HepG2 (cell line): ENCODE measurements around the gene TSC22D4. TPM values are rescaled to one million over a fixed set of nuclear protein-coding genes. Genes with fewer than 3 reads are reported as not detected.
A peak's percentile ranks its signal among the peaks of the same experiment; 100 is the strongest.

Experiments used
- CBX5 ChIP-seq: sonication (generic); formaldehyde crosslinking; IDR thresholded peaks from 2 replicates; pipeline ENCODE4 v1.4.0; 2020; ENCODE audit warnings: missing genetic modification reagents, borderline replicate concordance
- CCDC6 ChIP-seq: sonication (generic); formaldehyde crosslinking; IDR thresholded peaks from 2 replicates; pipeline ENCODE4 v1.8.1; 2022; ENCODE audit warnings: mild to moderate bottlenecking, missing genetic modification reagents, moderate library complexity
- IRF2 ChIP-seq: IDR thresholded peaks from 2 replicates; pipeline ENCODE4 v1.6.1; 2018; ENCODE audit warnings: missing genetic modification reagents, missing compliant biosample characterization
- MED1 ChIP-seq: sonication (generic); formaldehyde crosslinking; IDR thresholded peaks from 2 replicates; pipeline ENCODE4 v1.4.0; 2020; ENCODE audit warnings: missing genetic modification reagents
- SNAPC2 ChIP-seq: sonication (generic); formaldehyde crosslinking; IDR thresholded peaks from 2 replicates; pipeline ENCODE4 v1.8.1; 2022; ENCODE audit warnings: mild to moderate bottlenecking, missing genetic modification reagents
- SRSF9 ChIP-seq: fragments of 200-400 bp; formaldehyde crosslinking; IDR thresholded peaks from 2 replicates; pipeline ENCODE4 v1.6.1; 2018; ENCODE audit warnings: borderline replicate concordance, mild to moderate bottlenecking, low read depth, low read length; ENCODE audit not compliant: insufficient read depth, poor library complexity, severe bottlenecking
- STAT5B ChIP-seq: sonication (generic); formaldehyde crosslinking; IDR thresholded peaks from 2 replicates; pipeline ENCODE4 v1.4.0; 2020; ENCODE audit warnings: missing genetic modification reagents
- THAP11 ChIP-seq: IDR thresholded peaks from 2 replicates; pipeline ENCODE4 v1.6.1; 2016; ENCODE audit warnings: missing biosample characterization, missing genetic modification reagents
- ZBTB8A ChIP-seq: sonication (generic); formaldehyde crosslinking; IDR thresholded peaks from 2 replicates; pipeline ENCODE4 v1.4.0; 2020; ENCODE audit warnings: mild to moderate bottlenecking, low read depth, missing genetic modification reagents, borderline replicate concordance
- ZFP90 ChIP-seq: sonication (generic); formaldehyde crosslinking; IDR thresholded peaks from 2 replicates; pipeline ENCODE4 v1.8.0; 2022; ENCODE audit warnings: missing genetic modification reagents, mild to moderate bottlenecking, inconsistent platforms, borderline replicate concordance
- ZNF33A ChIP-seq: sonication (generic); formaldehyde crosslinking; IDR thresholded peaks from 2 replicates; pipeline ENCODE4 v1.5.1; 2020; ENCODE audit warnings: missing genetic modification reagents, mild to moderate bottlenecking, moderate library complexity, borderline replicate concordance
- ZNF564 ChIP-seq: sonication (generic); formaldehyde crosslinking; IDR thresholded peaks from 2 replicates; pipeline ENCODE4 v1.8.1; 2023; ENCODE audit warnings: mild to moderate bottlenecking, missing genetic modification reagents
- polyA plus RNA-seq, 8 experiments: library from polyadenylated mRNA; depleted of rRNA in 3 of 8; stranded (reverse) in 7 of 8; unstranded in 1 of 8; fragments of >200 nt; fragmentation: Illumina TruSeq in 4 of 8; extraction: Trizol in 4 of 8; gene quantifications; 2 replicates each; pipeline versions ENCODE4 v1.2.1 to v1.2.3, GENCODE V29; 2011 to 2016; ENCODE audit warnings: low read depth in 4 of 8, missing spikeins in 1 of 8, mixed read lengths in 1 of 8; ENCODE audit not compliant: insufficient read depth in 1 of 8
- total RNA-seq, 5 experiments: library from RNA; depleted of rRNA; stranded (reverse); fragments of >200 nt; fragmentation: Illumina TruSeq; extraction: Trizol; gene quantifications; 2 replicates each; pipeline ENCODE4 v1.2.3, GENCODE V29; 2016; ENCODE audit warnings: low read depth in 1 of 5
- TF ChIP-seq, protein P1 (sequence below): sonication (generic); formaldehyde crosslinking; IDR thresholded peaks from 2 replicates; pipeline ENCODE4 v1.9.0; 2022; ENCODE audit warnings: low read depth, missing genetic modification reagents
- TF ChIP-seq, protein P2 (sequence below): IDR thresholded peaks from 2 replicates; pipeline ENCODE4 v1.6.1; 2016; ENCODE audit warnings: low read depth, borderline replicate concordance
- TF ChIP-seq, protein P3 (sequence below), 2 experiments: sonication (generic) in 1 of 2; formaldehyde crosslinking in 1 of 2; IDR thresholded peaks; 2 replicates each; pipeline versions ENCODE4 v1.4.0 to v1.6.1; 2016 to 2020; ENCODE audit warnings: borderline replicate concordance in 1 of 2, low read depth in 1 of 2, mild to moderate bottlenecking in 1 of 2, missing genetic modification reagents in 1 of 2
- TF ChIP-seq, protein P4 (sequence below): fragments of 450-650 bp; IDR thresholded peaks from 2 replicates; pipeline ENCODE4 v1.6.1; 2016
- TF ChIP-seq, protein P5 (sequence below): IDR thresholded peaks from 2 replicates; pipeline ENCODE4 v1.6.1; 2012; ENCODE audit warnings: low read depth, low read length, improper control_type of control experiment

Gene TSC22D4
- total and polyA plus RNA-seq, 2 of the 13 experiments (the other 11 are each of a cell fraction or from before 2014, with no cell fraction given), result 7.7 to 8.7 TPM

DNA sequence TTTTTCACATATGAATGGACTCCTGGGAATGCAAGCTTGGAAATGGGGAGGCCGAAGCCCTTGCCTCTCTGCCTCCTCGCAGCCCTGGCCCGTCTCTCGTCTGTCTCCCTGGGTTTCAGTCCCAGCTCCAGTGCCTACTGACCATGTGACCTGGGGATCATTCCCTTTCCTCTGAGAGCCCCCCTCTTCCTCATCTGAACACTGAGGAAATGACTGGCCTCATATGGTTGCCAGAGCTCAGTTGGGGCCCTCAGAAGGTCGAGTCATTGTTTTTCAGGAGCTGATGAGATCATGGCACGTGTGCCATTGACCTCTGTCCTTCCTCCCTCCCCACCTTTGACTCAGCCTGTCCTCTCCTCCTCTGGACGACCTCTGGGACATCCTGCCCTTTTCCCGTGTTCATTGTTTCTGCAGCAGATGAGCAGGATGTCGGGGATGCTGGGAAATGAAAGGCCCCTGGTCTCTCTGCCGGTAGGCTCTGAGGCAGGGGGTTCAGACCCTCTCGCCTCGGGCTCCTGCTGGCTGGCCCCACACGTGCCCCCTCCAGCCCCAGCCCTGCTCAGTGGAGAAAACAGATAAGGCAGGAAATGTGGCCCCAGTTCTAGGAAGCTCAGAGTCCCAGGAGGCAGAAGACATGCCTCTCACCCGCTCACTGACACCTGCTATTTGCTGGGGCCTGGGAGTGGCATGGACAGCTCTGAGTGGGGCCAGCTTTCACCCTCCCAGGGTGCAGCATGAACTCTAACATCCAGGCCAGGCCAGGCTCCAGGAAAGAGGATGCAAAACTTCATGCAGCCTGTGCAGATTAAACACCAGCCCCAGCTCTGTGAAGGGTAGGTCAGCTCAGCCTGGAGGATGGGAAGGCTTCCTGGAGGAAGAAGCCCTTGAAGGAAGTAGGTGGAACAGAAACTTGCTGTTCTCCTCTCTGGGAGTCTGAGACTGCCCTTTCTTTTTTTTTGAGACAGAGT is 34.4 kb downstream of the TSC22D4 start (continued):
- no peak for TF ChIP-seq ZFP90 (CRISPR knock-in tag)
- TF ChIP-seq SRSF9, result no peak
- TF ChIP-seq THAP11 (CRISPR knock-in tag), result peak; percentile 84
- peak; percentile 87 for TF ChIP-seq CCDC6 (CRISPR knock-in tag)
- no peak; the same call in 1 of the 2 replicates for TF ChIP-seq ZBTB8A (CRISPR knock-in tag)
- TF ChIP-seq, protein P1, sequence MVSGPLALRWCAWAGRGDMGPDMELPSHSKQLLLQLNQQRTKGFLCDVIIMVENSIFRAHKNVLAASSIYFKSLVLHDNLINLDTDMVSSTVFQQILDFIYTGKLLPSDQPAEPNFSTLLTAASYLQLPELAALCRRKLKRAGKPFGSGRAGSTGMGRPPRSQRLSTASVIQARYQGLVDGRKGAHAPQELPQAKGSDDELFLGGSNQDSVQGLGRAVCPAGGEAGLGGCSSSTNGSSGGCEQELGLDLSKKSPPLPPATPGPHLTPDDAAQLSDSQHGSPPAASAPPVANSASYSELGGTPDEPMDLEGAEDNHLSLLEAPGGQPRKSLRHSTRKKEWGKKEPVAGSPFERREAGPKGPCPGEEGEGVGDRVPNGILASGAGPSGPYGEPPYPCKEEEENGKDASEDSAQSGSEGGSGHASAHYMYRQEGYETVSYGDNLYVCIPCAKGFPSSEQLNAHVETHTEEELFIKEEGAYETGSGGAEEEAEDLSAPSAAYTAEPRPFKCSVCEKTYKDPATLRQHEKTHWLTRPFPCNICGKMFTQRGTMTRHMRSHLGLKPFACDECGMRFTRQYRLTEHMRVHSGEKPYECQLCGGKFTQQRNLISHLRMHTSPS, result no peak
- peak; percentile 62; the same call in 1 of the 2 replicates for TF ChIP-seq ZNF564 (CRISPR knock-in tag)
- no peak; the same call in 1 of the 2 replicates for TF ChIP-seq CBX5 (CRISPR knock-in tag)
- TF ChIP-seq IRF2 (CRISPR knock-in tag), result 0 out of 2 replicates have a peak, but pooled peaks have one; percentile 35
- TF ChIP-seq, protein P2, sequence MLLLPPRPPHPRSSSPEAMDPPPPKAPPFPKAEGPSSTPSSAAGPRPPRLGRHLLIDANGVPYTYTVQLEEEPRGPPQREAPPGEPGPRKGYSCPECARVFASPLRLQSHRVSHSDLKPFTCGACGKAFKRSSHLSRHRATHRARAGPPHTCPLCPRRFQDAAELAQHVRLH (CRISPR knock-in tag), result peak; percentile 78
- no peak for TF ChIP-seq STAT5B (CRISPR knock-in tag)
- TF ChIP-seq, protein P3, sequence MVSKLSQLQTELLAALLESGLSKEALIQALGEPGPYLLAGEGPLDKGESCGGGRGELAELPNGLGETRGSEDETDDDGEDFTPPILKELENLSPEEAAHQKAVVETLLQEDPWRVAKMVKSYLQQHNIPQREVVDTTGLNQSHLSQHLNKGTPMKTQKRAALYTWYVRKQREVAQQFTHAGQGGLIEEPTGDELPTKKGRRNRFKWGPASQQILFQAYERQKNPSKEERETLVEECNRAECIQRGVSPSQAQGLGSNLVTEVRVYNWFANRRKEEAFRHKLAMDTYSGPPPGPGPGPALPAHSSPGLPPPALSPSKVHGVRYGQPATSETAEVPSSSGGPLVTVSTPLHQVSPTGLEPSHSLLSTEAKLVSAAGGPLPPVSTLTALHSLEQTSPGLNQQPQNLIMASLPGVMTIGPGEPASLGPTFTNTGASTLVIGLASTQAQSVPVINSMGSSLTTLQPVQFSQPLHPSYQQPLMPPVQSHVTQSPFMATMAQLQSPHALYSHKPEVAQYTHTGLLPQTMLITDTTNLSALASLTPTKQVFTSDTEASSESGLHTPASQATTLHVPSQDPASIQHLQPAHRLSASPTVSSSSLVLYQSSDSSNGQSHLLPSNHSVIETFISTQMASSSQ (IDR thresholded peaks at IDR 0.05; ENCODE audit: low read depth), result peak; percentile 30; the same call in 1 of the 2 replicates
- TF ChIP-seq, protein P3 (CRISPR knock-in tag; IDR thresholded peaks at IDR 0.05; ENCODE audit: borderline replicate concordance), result peak; percentile 69; the same call in 1 of the 2 replicates
- TF ChIP-seq MED1, result peak; percentile 96
- TF ChIP-seq, protein P4, sequence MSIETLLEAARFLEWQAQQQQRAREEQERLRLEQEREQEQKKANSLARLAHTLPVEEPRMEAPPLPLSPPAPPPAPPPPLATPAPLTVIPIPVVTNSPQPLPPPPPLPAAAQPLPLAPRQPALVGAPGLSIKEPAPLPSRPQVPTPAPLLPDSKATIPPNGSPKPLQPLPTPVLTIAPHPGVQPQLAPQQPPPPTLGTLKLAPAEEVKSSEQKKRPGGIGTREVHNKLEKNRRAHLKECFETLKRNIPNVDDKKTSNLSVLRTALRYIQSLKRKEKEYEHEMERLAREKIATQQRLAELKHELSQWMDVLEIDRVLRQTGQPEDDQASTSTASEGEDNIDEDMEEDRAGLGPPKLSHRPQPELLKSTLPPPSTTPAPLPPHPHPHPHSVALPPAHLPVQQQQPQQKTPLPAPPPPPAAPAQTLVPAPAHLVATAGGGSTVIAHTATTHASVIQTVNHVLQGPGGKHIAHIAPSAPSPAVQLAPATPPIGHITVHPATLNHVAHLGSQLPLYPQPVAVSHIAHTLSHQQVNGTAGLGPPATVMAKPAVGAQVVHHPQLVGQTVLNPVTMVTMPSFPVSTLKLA, result peak; percentile 72
- TF ChIP-seq SNAPC2 (CRISPR knock-in tag), result no peak
- no peak for TF ChIP-seq ZNF33A (CRISPR knock-in tag)
- TF ChIP-seq, protein P5, sequence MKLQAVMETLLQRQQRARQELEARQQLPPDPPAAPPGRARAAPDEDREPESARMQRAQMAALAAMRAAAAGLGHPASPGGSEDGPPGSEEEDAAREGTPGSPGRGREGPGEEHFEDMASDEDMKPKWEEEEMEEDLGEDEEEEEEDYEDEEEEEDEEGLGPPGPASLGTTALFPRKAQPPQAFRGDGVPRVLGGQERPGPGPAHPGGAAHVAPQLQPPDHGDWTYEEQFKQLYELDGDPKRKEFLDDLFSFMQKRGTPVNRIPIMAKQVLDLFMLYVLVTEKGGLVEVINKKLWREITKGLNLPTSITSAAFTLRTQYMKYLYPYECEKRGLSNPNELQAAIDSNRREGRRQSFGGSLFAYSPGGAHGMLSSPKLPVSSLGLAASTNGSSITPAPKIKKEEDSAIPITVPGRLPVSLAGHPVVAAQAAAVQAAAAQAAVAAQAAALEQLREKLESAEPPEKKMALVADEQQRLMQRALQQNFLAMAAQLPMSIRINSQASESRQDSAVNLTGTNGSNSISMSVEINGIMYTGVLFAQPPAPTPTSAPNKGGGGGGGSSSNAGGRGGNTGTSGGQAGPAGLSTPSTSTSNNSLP, result no peak; the same call in 1 of the 2 replicates
